Measurements from ENCODE around the gene RAB11FIP4.

DNA sequence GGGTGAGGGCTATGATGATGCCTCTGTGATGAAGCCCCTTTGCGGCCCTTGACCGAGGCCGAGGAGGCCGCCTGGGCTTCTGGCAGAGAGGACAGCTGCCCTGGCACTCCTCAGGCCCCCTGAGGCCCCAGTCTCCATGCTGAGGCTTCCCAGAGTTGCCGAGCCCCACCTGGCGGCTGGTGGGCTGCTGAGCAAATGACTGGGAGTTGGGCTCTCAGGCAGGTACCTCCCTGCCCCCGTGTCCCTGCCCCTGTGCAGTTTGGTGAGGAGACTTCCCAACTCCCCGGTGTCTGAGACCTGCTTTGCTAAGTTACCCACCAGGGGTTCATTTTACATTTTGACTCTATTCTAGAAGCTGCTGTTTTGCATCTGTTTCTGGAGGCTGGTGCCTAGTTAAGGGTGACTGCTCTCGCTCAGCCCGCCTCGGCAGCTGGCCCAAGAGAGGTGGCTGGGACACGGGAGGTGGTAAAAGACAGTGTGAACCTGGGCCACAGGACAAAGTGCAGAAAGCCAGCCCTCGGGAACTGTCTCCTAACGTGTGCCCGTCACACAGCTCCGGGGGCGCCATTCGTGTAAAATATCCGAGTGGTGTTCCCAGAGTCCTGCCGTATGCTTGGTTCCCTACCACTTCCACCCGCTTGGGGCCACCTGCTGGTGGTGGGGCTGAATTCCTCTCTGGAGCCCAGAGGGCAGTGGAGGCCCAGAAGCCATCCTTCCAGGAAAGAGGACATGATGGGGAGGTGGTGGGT, 134.5 kb downstream of the RAB11FIP4 start:
- TF ChIP-seq EZH2phosphoT487 (conservative IDR thresholded peaks at IDR 0.05; ENCODE audit: low read length) (no peak), CTCF (IDR thresholded peaks at IDR 0.05; ENCODE audit: insufficient read depth, low read length, poor library complexity, severe bottlenecking) (no peak)
